ENCODE results near the gene OR2AT4.
"Not testable (repeated sequence)": the region's sequence is repeated elsewhere in the genome, so short reads cannot be mapped to it uniquely, and the experiment has no call there.

OR2AT4 gene

GRCh38 chr11:75059299-75059698, 37.4 kb downstream of the OR2AT4 start:
- no peaks in the 10 kb centered on the region for H3K36me3 ChIP-seq (ENCODE audit: insufficient read depth, low read depth, low read length)
- no peak overlapping the region for H3K9ac ChIP-seq (ENCODE audit: low read depth, low read length)
- H3K4me1 ChIP-seq (ENCODE audit: insufficient read depth, low read length), result no peaks in the 10 kb centered on the region
- no peaks in the 10 kb centered on the region for H3K9me3 ChIP-seq (ENCODE audit: insufficient read depth, low read depth, low read length)
- H3K27me3 ChIP-seq (ENCODE audit: insufficient read depth, low read length), result no peaks in the 10 kb centered on the region
- H3K27ac ChIP-seq (ENCODE audit: low read length), result no peak overlapping the region
- H3K4me3 ChIP-seq (ENCODE audit: low read length), result no peak overlapping the region

GRCh38 chr11:75056814-75057213, 39.9 kb downstream of the OR2AT4 start:
- no peaks in the 10 kb centered on the region for H3K36me3 ChIP-seq (ENCODE audit: insufficient read depth, low read depth, low read length)
- no peak overlapping the region for H3K27ac ChIP-seq (ENCODE audit: low read length)
- H3K27me3 ChIP-seq (ENCODE audit: insufficient read depth, low read length), result no peaks in the 10 kb centered on the region
- no peaks in the 10 kb centered on the region for H3K4me1 ChIP-seq (ENCODE audit: insufficient read depth, low read length)
- no peak overlapping the region for H3K9ac ChIP-seq (ENCODE audit: low read depth, low read length)
- no peak overlapping the region for H3K4me3 ChIP-seq (ENCODE audit: low read length)
- peaks cover 16% of the 10 kb centered on the region for H3K9me3 ChIP-seq (ENCODE audit: insufficient read depth, low read depth, low read length)

- Histone ChIP-seq H3K27me3 (ENCODE audit: insufficient read depth, low read length) (no peaks in the 10 kb centered on the region), H3K36me3 (ENCODE audit: insufficient read depth, low read depth, low read length) (no peaks in the 10 kb centered on the region), H3K4me1 (ENCODE audit: insufficient read depth, low read length) (no peaks in the 10 kb centered on the region)
These were observed 41.2 kb downstream of the OR2AT4 start for GRCh38 chr11:75055511-75055910.

GRCh38 chr11:75052457-75052856, 44.2 kb downstream of the OR2AT4 start:
- Histone ChIP-seq H3K4me3 (ENCODE audit: low read length) (no peak overlapping the region), H3K9me3 (ENCODE audit: insufficient read depth, low read depth, low read length) (peaks cover 16% of the 10 kb centered on the region), H3K27ac (ENCODE audit: low read length) (no peak overlapping the region), H3K9ac (ENCODE audit: low read depth, low read length) (no peak overlapping the region), H3K4me1 (ENCODE audit: insufficient read depth, low read length) (no peaks in the 10 kb centered on the region), H3K27me3 (ENCODE audit: insufficient read depth, low read length) (no peaks in the 10 kb centered on the region), H3K36me3 (ENCODE audit: insufficient read depth, low read depth, low read length) (no peaks in the 10 kb centered on the region)

More at GRCh38 chr11:75055511-75055910, 41.2 kb downstream of the OR2AT4 start:
- H3K9me3 ChIP-seq (ENCODE audit: insufficient read depth, low read depth, low read length), result peaks cover 16% of the 10 kb centered on the region
- no peak overlapping the region for H3K9ac ChIP-seq (ENCODE audit: low read depth, low read length)
- H3K4me3 ChIP-seq (ENCODE audit: low read length), result no peak overlapping the region
- H3K27ac ChIP-seq (ENCODE audit: low read length), result no peak overlapping the region

GRCh38 chr11:75051043-75051442, 45.6 kb downstream of the OR2AT4 start:
- H3K27ac ChIP-seq (ENCODE audit: low read length), result no peak overlapping the region
- H3K9ac ChIP-seq (ENCODE audit: low read depth, low read length), result no peak overlapping the region
- peaks cover 5% of the 10 kb centered on the region for H3K4me1 ChIP-seq (ENCODE audit: insufficient read depth, low read length)
- no peak overlapping the region for H3K4me3 ChIP-seq (ENCODE audit: low read length)
- no peaks in the 10 kb centered on the region for H3K36me3 ChIP-seq (ENCODE audit: insufficient read depth, low read depth, low read length)
- no peaks in the 10 kb centered on the region for H3K27me3 ChIP-seq (ENCODE audit: insufficient read depth, low read length)
- H3K9me3 ChIP-seq (ENCODE audit: insufficient read depth, low read depth, low read length), result peaks cover 16% of the 10 kb centered on the region

GRCh38 chr11:75050516-75050915, 46.2 kb downstream of the OR2AT4 start:
- H3K27ac ChIP-seq (ENCODE audit: low read length), result no peak overlapping the region
- no peak overlapping the region for H3K4me3 ChIP-seq (ENCODE audit: low read length)
- H3K9me3 ChIP-seq (ENCODE audit: insufficient read depth, low read depth, low read length), result peaks cover 16% of the 10 kb centered on the region
- H3K4me1 ChIP-seq (ENCODE audit: insufficient read depth, low read length), result peaks cover 5% of the 10 kb centered on the region
- no peaks in the 10 kb centered on the region for H3K27me3 ChIP-seq (ENCODE audit: insufficient read depth, low read length)
- H3K36me3 ChIP-seq (ENCODE audit: insufficient read depth, low read depth, low read length), result no peaks in the 10 kb centered on the region
- H3K9ac ChIP-seq (ENCODE audit: low read depth, low read length), result no peak overlapping the region

GRCh38 chr11:75049501-75050266, 47.0 kb downstream of the OR2AT4 start:
- not testable (repeated sequence) for H3K36me3 ChIP-seq (ENCODE audit: insufficient read depth, low read depth, low read length); H3K9ac ChIP-seq (ENCODE audit: low read depth, low read length); H3K4me1 ChIP-seq (ENCODE audit: insufficient read depth, low read length); H3K27me3 ChIP-seq (ENCODE audit: insufficient read depth, low read length); H3K27ac ChIP-seq (ENCODE audit: low read length); H3K4me3 ChIP-seq (ENCODE audit: low read length)
- H3K9me3 ChIP-seq (ENCODE audit: insufficient read depth, low read depth, low read length), result peaks cover 16% of the 10 kb centered on the region

GRCh38 chr11:75047191-75047590, 49.5 kb downstream of the OR2AT4 start:
- no peak overlapping the region for H3K27ac ChIP-seq (ENCODE audit: low read length)

GRCh38 chr11:75046668-75047067, 50.0 kb downstream of the OR2AT4 start:
- not testable (repeated sequence) for H3K4me1 ChIP-seq (ENCODE audit: insufficient read depth, low read length); H3K27ac ChIP-seq (ENCODE audit: low read length)

More at GRCh38 chr11:75047191-75047590, 49.5 kb downstream of the OR2AT4 start:
- peaks cover 1% of the 10 kb centered on the region; the same call in 1 of the 2 replicates for H3K9me3 ChIP-seq (ENCODE audit: insufficient read depth, low read depth, low read length)
- H3K36me3 ChIP-seq (ENCODE audit: insufficient read depth, low read depth, low read length), result no peaks in the 10 kb centered on the region
- no peak overlapping the region for H3K9ac ChIP-seq (ENCODE audit: low read depth, low read length)
- peaks cover 5% of the 10 kb centered on the region for H3K4me1 ChIP-seq (ENCODE audit: insufficient read depth, low read length)
- H3K4me3 ChIP-seq (ENCODE audit: low read length), result no peak overlapping the region
- no peaks in the 10 kb centered on the region for H3K27me3 ChIP-seq (ENCODE audit: insufficient read depth, low read length)

GRCh38 chr11:75044381-75045170, 52.1 kb downstream of the OR2AT4 start:
- not testable (repeated sequence) for H3K9ac ChIP-seq (ENCODE audit: low read depth, low read length); H3K27me3 ChIP-seq (ENCODE audit: insufficient read depth, low read length); H3K4me1 ChIP-seq (ENCODE audit: insufficient read depth, low read length); H3K27ac ChIP-seq (ENCODE audit: low read length); H3K4me3 ChIP-seq (ENCODE audit: low read length); H3K36me3 ChIP-seq (ENCODE audit: insufficient read depth, low read depth, low read length); H3K9me3 ChIP-seq (ENCODE audit: insufficient read depth, low read depth, low read length)

More at GRCh38 chr11:75046668-75047067, 50.0 kb downstream of the OR2AT4 start:
- H3K9me3 ChIP-seq (ENCODE audit: insufficient read depth, low read depth, low read length); H3K4me3 ChIP-seq (ENCODE audit: low read length); H3K9ac ChIP-seq (ENCODE audit: low read depth, low read length); H3K27me3 ChIP-seq (ENCODE audit: insufficient read depth, low read length); H3K36me3 ChIP-seq (ENCODE audit: insufficient read depth, low read depth, low read length): not testable (repeated sequence)

- not testable (repeated sequence) for H3K4me1 ChIP-seq (ENCODE audit: insufficient read depth, low read length); H3K27ac ChIP-seq (ENCODE audit: low read length); H3K9ac ChIP-seq (ENCODE audit: low read depth, low read length); H3K27me3 ChIP-seq (ENCODE audit: insufficient read depth, low read length); H3K36me3 ChIP-seq (ENCODE audit: insufficient read depth, low read depth, low read length); H3K4me3 ChIP-seq (ENCODE audit: low read length); H3K9me3 ChIP-seq (ENCODE audit: insufficient read depth, low read depth, low read length)
These were observed 54.9 kb downstream of the OR2AT4 start for GRCh38 chr11:75041821-75042220.

GRCh38 chr11:75041263-75041662, 55.4 kb downstream of the OR2AT4 start:
- Histone ChIP-seq H3K4me3 (ENCODE audit: low read length) (no peak overlapping the region), H3K36me3 (ENCODE audit: insufficient read depth, low read depth, low read length) (no peaks in the 10 kb centered on the region), H3K9me3 (ENCODE audit: insufficient read depth, low read depth, low read length) (no peaks in the 10 kb centered on the region), H3K27me3 (ENCODE audit: insufficient read depth, low read length) (no peaks in the 10 kb centered on the region), H3K27ac (ENCODE audit: low read length) (no peak overlapping the region), H3K9ac (ENCODE audit: low read depth, low read length) (no peak overlapping the region), H3K4me1 (ENCODE audit: insufficient read depth, low read length) (no peaks in the 10 kb centered on the region)
